ENCODE measurements around the gene CPXM2. TPM values are rescaled to one million over a fixed set of nuclear protein-coding genes. Genes with fewer than 3 reads are reported as not detected.

CPXM2 gene
- total and polyA plus RNA-seq, 4 donors = 0.05 to 0.92 (median 0.44) TPM

GRCh38 chr10:123746520-123746919 is 145.1 kb downstream of the CPXM2 start:
- no peak for TF ChIP-seq ZBTB33 (IDR thresholded peaks at IDR 0.05)
- H3K9ac ChIP-seq (ENCODE audit: low read depth in 1 of 2, low read length in 2 of 2) = no peak overlapping the region
- no peak for DNase-seq (ENCODE audit: low spot score)

GRCh38 chr10:123746061-123746460 is 145.5 kb downstream of the CPXM2 start:
- no peak overlapping the region for H3K9ac ChIP-seq (ENCODE audit: low read depth in 1 of 2, low read length in 2 of 2)
- DNase-seq (ENCODE audit: low spot score) = no peak
- H3K9me3 ChIP-seq (ENCODE audit: control insufficient read depth in 4 of 4, low read length in 3 of 4) = peaks cover 0 to 4% (median 0%) of the 10 kb centered on the region in 4 donors
- H3K27ac ChIP-seq (ENCODE audit: low read depth in 1 of 2, low read length in 2 of 2) = no peak overlapping the region
- peaks cover 0 to 3% (median 0%) of the 10 kb centered on the region in 4 donors for H3K27me3 ChIP-seq (ENCODE audit: control insufficient read depth in 4 of 4, insufficient read depth in 4 of 4, low read length in 3 of 4)
- TF ChIP-seq ATF3 (IDR thresholded peaks at IDR 0.05) (no peak), HNF4A (conservative IDR thresholded peaks at IDR 0.05) (no peak), FOXA2 (IDR thresholded peaks at IDR 0.05) (no peak), TAF1 (conservative IDR thresholded peaks at IDR 0.05) (no peak), REST (IDR thresholded peaks at IDR 0.05) (no peak), SP1 (IDR thresholded peaks at IDR 0.05) (no peak), CTCF (IDR thresholded peaks at IDR 0.05; ENCODE audit: low read depth, low read length, missing input control) (no peak), GABPA (IDR thresholded peaks at IDR 0.05 in 1 of 2, conservative IDR thresholded peaks at IDR 0.05 in 1 of 2) (no peak), FOXA1 (IDR thresholded peaks at IDR 0.05) (no peak), NR2F2 (IDR thresholded peaks at IDR 0.05) (no peak), ZBTB33 (IDR thresholded peaks at IDR 0.05) (no peak), HNF4G (IDR thresholded peaks at IDR 0.05) (no peak), EGR1 (IDR thresholded peaks at IDR 0.05; ENCODE audit: low read depth in 2 of 2) (no peak), MAX (IDR thresholded peaks at IDR 0.05) (no peak), YY1 (IDR thresholded peaks at IDR 0.05) (no peak)
- no peaks in the 10 kb centered on the region for H3K36me3 ChIP-seq (ENCODE audit: control insufficient read depth in 4 of 4, insufficient read depth in 3 of 4, low read depth in 1 of 4, low read length in 3 of 4)
- no peaks in the 10 kb centered on the region for H3K4me1 ChIP-seq (ENCODE audit: control insufficient read depth in 4 of 4, insufficient read depth in 4 of 4, low read length in 3 of 4)
- WGBS = 54% methylated on average over 4 of the region's 4 CpGs
- H3K4me3 ChIP-seq (ENCODE audit: low read depth in 1 of 3, low read length in 3 of 3) = no peak overlapping the region

More at GRCh38 chr10:123746520-123746919, 145.1 kb downstream of the CPXM2 start:
- Histone ChIP-seq H3K9me3 (ENCODE audit: control insufficient read depth in 4 of 4, low read length in 3 of 4) (peaks cover 0 to 4% (median 0%) of the 10 kb centered on the region in 4 donors), H3K4me1 (ENCODE audit: control insufficient read depth in 4 of 4, insufficient read depth in 4 of 4, low read length in 3 of 4) (no peaks in the 10 kb centered on the region), H3K36me3 (ENCODE audit: control insufficient read depth in 4 of 4, insufficient read depth in 3 of 4, low read depth in 1 of 4, low read length in 3 of 4) (no peaks in the 10 kb centered on the region), H3K27me3 (ENCODE audit: control insufficient read depth in 4 of 4, insufficient read depth in 4 of 4, low read length in 3 of 4) (peaks cover 0 to 3% (median 0%) of the 10 kb centered on the region in 4 donors), H3K27ac (ENCODE audit: low read depth in 1 of 2, low read length in 2 of 2) (no peak overlapping the region), H3K4me3 (ENCODE audit: low read depth in 1 of 3, low read length in 3 of 3) (no peak overlapping the region)
- WGBS = 67% methylated on average over 7 of the region's 7 CpGs
